PC-9 (cell line): ENCODE data around the gene SFSWAP.

Experiments used
- CTCF ChIP-seq: fragments of 200-600 bp; sonication (generic); conservative IDR thresholded peaks from 2 replicates; pipeline ENCODE4 v1.6.1; 2017; ENCODE audit warnings: mixed run types, antibody characterized with exemption, mild to moderate bottlenecking, moderate library complexity
- EZH2 ChIP-seq: fragments of 200-600 bp; sonication (generic); IDR thresholded peaks from 2 replicates; pipeline ENCODE4 v1.8.0; 2017; ENCODE audit warnings: antibody characterized with exemption, low read depth

GRCh38 chr12:131827961-131828534 lies 117.2 kb downstream of the SFSWAP start, which contains the start of gene MMP17:
- no peak for TF ChIP-seq CTCF
- TF ChIP-seq EZH2: no peak
